GM18507 (cell line): Measurements from ENCODE around the gene TRIM74.
"Not testable (repeated sequence)": the region's sequence is repeated elsewhere in the genome, so short reads cannot be mapped to it uniquely, and the experiment has no call there.

Experiments
- DNase-seq: peaks from one replicate; pipeline ENCODE4 v3.0.0; 2011; ENCODE audit warnings: low read depth; ENCODE audit not compliant: insufficient read length; ENCODE audit errors: extremely low spot score
- FAIRE-seq: peaks from 2 replicates; lab custom pipeline; 2011; peaks lifted over from hg19 to GRCh38; lab: Jason Lieb, UNC

TRIM74 gene

GRCh38 chr7:72968980-72969516 lies at the start of gene TRIM74:
Gene TRIM74 (minus strand): TSS chr7:72969466. CDS start chr7:72966157, 3,309 bp downstream.
- not testable (repeated sequence) for FAIRE-seq, DNase-seq

- not testable (repeated sequence) for FAIRE-seq, DNase-seq
Measured at GRCh38 chr7:73006491-73006890, 37.2 kb upstream of the TRIM74 start.

- not testable (repeated sequence) for FAIRE-seq, DNase-seq
Measured at GRCh38 chr7:73005693-73006447, 36.6 kb upstream of the TRIM74 start.

- FAIRE-seq, DNase-seq: not testable (repeated sequence)
Measured at GRCh38 chr7:73005356-73005692, 36.1 kb upstream of the TRIM74 start.

- not testable (repeated sequence) for FAIRE-seq, DNase-seq
Measured at GRCh38 chr7:72997887-72998468, 28.7 kb upstream of the TRIM74 start.

GRCh38 chr7:72997447-72997846 lies 28.2 kb upstream of the TRIM74 start:
- not testable (repeated sequence) for DNase-seq, FAIRE-seq

GRCh38 chr7:72995484-72995883 lies 26.2 kb upstream of the TRIM74 start:
- not testable (repeated sequence) for FAIRE-seq, DNase-seq

GRCh38 chr7:72990146-72990913 lies 21.1 kb upstream of the TRIM74 start:
- DNase-seq, result not testable (repeated sequence)

GRCh38 chr7:72982084-72982483 lies 12.8 kb upstream of the TRIM74 start:
- not testable (repeated sequence) for DNase-seq, FAIRE-seq

More at GRCh38 chr7:72990146-72990913, 21.1 kb upstream of the TRIM74 start:
- FAIRE-seq, result not testable (repeated sequence)

- FAIRE-seq, DNase-seq: not testable (repeated sequence)
Measured at GRCh38 chr7:72980382-72980781, 11.1 kb upstream of the TRIM74 start.

GRCh38 chr7:72976434-72976833 lies 7.2 kb upstream of the TRIM74 start:
- not testable (repeated sequence) for FAIRE-seq, DNase-seq

- FAIRE-seq, DNase-seq: not testable (repeated sequence)
Measured at GRCh38 chr7:72975656-72976286, 6.5 kb upstream of the TRIM74 start.

- not testable (repeated sequence) for DNase-seq, FAIRE-seq
Measured at GRCh38 chr7:72974781-72975180, 5.5 kb upstream of the TRIM74 start.

- FAIRE-seq, DNase-seq: not testable (repeated sequence)
Measured at GRCh38 chr7:72971505-72971904, 2.2 kb upstream of the TRIM74 start.

GRCh38 chr7:72969688-72970087 lies 422 bp upstream of the TRIM74 start:
- FAIRE-seq, DNase-seq: not testable (repeated sequence)

- FAIRE-seq, DNase-seq: not testable (repeated sequence)
Measured at GRCh38 chr7:72966892-72967291, 2.4 kb downstream of the TRIM74 start.

- DNase-seq, FAIRE-seq: not testable (repeated sequence)
Measured at GRCh38 chr7:72965186-72965975, 3.9 kb downstream of the TRIM74 start.

- not testable (repeated sequence) for FAIRE-seq, DNase-seq
Measured at GRCh38 chr7:72963056-72963455, 6.2 kb downstream of the TRIM74 start.
